Raji (cell line): ENCODE results near the gene ARHGEF37.

Experiments used
- POLR2A ChIP-seq: IDR thresholded peaks from 2 replicates; pipeline ENCODE4 v1.6.1; 2011; ENCODE audit warnings: low read depth, low read length, control low read depth; ENCODE audit not compliant: insufficient read depth

ARHGEF37 gene

DNA sequence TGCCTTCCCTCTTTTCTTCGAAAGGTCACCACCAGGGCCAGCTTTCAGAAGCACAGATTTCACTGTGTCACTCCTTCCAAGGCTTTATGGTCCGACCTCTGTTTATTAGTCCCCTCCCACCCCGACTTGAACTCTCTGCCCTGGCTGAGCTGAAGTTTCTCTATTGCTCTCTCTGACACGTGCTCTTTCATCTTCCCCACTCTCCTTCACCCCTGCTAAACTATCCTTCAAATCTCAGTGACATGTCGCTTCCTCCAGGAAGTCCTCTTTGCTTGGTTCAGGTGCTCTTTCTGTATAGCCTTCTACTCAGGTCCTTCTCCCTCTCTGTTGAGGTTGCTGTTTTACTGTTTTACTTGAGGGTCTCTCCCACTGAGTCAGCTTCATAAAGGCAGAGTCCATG lies 64.4 kb downstream of the ARHGEF37 start:
- TF ChIP-seq POLR2A = no peak

DNA sequence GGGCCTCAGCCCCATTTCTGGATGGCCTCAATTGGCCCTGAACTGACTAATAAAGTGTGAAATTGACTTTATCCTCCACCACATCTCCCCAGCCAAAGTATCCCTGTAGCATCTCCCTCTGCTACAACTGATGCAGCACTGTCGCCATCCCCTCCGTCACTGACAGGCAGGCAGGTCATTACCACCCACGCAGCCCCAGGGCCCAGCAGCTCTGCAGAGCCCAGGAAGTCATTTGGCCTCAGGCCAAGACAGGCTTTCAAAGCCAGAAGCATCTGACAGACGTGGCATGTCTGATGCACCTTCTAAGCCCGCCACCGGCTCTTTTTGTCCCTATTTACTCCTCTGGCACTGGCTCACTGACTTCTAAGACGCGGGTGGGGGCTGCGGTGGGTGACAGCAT lies 65.3 kb downstream of the ARHGEF37 start:
- no peak for TF ChIP-seq POLR2A

DNA sequence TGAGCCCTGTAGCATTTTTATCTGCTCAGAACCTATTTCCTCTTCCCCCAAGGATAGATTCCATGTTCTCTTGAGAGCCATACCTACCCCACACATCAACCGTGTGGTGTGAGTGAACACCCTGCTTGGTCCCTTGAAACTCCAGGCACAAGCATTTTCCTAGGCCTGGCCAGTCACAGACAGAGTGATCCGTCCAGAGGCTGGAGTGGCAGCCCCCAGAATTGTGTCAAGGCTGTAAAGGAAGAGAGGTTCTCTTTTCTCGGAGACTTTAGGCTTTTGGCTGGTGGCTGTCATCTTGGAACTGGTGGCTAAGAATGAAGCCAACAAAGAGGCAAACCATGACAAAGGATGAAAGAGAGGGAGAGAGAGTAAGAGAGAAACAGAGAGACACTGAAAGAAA lies 66.0 kb downstream of the ARHGEF37 start:
- TF ChIP-seq POLR2A = no peak

DNA sequence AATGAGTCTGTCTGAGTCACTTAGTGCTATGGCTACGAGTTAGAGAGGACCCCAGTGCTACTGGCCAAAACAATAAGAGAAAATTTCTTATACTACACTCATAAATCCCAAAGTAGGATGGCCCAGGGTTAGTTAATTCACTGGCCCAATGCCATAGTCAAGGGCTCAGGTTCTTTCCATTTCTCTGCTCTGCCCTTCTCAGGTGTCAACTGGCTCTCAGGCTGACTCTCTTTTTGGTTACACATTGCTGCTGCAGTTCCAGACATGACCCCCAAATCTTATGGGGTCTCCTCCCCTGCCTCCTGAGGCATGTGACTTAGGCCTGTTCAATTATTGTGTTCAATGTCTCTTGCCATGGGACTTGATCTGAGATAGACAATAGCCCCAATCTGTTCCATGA lies 70.4 kb downstream of the ARHGEF37 start:
- no peak for TF ChIP-seq POLR2A

DNA sequence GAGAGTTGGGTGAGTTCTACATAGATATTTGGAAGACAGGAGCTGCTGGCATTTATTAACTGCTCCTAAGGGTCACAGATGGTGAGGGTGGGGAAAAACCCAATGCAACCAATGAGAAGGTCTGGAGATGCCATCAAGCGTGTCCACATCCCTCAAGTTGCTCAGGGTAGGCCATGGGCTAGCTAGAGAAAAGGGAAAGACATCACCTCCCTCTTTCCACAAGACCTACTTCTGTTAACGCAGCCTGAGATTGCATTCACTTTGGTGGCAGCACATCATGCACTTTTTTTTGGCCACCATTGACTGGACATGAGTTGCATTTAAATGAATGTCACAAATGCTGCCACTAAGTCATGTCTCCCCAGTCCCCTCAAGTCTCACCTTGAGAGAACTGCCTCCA lies 71.4 kb downstream of the ARHGEF37 start:
- TF ChIP-seq POLR2A = no peak

DNA sequence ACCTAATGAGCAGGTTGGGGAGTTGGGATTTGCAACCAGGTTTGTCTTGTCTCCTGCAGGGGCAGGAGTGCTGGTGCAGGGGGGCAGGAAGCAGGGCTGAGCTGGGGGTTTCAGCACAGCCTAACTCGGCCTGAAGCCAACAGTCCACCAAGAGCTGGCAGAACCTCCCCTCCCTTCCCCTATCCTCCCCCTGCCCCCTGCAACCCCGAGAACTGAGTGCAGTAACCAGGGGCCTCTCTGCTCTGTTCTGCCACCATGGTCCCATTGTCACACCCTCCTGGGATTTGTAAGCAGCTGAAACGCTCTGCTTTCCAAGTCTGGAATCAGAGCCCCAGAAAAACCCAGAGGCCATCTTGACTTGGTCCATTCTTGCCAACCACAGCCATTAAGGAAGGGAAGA lies 72.9 kb downstream of the ARHGEF37 start:
- no peak for TF ChIP-seq POLR2A

DNA sequence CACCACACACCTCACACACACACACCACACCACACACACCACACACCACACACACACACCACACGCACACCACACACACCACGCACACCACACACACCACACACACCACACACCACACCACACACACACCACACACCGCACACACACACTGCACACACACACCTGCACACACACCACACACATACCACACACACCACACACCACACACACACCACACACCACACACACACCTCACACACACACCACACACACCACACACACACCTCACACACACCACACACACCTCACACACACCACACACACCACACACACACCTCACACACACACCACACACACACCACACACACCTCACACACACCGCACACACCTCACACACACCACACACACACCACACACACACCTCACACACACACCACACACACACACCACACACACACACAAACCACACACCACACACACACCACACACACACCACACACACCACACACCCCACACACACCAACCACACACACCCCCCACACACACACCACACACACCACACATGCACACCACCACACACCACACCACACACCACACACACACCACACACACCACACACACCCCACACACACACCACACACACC lies 73.7 kb downstream of the ARHGEF37 start:
- TF ChIP-seq POLR2A = no peak

DNA sequence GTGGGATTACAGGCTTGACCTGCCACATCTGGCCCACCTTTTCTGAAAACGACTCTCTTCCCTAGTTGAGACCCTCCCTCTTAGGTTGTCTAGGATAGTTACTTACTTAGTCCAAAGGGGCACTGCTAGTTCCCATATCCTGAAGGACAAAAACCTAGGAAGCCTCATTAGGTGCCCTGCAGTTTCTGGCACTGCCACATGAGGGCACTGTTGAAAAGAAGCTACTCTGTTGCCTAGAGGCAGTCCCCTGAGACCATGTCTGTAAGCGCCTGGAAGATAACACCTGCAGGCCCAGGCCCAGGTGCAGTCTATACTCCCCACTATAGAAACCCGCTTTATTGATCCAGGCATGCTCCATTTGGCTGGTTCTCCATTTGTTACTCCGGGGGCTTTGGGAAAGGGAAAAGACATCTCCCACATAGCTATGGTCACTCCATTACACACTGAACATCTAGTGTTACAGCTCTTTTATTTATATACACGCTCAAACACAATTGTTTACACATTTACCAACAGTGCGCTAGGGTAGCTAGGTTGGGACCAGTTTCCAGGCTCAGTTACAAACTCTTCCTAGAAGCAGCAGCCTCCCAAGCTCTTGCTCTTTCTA lies 75.4 kb downstream of the ARHGEF37 start:
- no peak for TF ChIP-seq POLR2A

DNA sequence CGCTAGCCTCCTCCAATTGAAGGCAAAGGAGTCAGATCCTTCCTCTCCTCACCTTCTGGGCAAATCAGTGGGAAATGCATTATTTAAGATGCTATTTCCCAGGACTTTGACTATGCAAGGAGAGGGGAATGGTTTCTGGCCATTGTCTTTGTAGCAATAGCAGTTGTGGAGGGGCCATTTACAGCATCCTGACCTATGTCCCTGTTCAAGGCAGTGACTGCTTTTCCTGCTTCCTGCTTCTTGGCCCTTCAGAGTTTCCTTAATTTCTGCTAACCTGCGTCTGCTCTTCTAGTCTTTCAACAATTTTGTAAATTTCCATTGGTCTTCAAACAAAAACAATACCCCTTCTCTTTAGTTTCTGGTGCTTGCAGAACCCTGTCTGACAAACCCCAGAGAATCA lies 76.0 kb downstream of the ARHGEF37 start:
- no peak for TF ChIP-seq POLR2A

DNA sequence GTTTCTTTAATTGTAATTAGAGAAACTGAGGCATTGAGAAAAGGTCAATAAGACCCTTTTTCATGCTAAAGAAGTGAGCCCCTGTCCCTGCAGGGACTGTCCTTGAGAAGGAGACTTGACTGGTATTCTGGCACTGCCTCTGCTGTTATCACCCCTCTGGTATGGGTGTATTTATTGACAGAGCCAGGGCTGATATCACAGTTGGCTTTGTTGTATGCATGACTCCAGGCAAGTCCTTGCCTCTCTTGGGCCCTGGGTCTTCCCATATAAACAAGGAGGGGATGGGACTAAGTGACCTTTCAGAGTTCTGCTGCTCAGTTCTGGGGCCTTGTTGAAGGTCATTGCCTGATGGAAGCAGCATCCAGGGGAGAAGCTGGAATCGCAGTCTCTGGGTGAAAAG lies 77.0 kb downstream of the ARHGEF37 start:
- no peak for TF ChIP-seq POLR2A

DNA sequence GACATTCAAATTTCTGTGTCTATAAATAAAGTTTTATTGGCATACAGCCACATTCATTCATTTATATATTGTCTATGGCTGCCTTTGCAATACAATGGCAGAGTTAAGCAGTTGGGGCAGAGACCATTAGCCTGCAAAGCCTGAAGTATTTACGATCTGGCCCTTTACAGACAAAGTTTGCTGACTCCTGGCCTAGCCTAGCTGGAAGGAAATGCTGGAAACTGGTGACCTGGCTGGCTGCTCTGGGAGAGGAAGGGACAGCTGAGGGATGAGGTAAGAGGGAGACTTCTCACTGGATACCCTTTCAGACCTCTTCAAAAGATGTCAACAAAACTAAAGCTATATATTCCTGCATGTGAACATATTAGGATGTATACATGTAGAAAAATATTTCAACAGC lies 82.8 kb downstream of the ARHGEF37 start:
- no peak for TF ChIP-seq POLR2A

DNA sequence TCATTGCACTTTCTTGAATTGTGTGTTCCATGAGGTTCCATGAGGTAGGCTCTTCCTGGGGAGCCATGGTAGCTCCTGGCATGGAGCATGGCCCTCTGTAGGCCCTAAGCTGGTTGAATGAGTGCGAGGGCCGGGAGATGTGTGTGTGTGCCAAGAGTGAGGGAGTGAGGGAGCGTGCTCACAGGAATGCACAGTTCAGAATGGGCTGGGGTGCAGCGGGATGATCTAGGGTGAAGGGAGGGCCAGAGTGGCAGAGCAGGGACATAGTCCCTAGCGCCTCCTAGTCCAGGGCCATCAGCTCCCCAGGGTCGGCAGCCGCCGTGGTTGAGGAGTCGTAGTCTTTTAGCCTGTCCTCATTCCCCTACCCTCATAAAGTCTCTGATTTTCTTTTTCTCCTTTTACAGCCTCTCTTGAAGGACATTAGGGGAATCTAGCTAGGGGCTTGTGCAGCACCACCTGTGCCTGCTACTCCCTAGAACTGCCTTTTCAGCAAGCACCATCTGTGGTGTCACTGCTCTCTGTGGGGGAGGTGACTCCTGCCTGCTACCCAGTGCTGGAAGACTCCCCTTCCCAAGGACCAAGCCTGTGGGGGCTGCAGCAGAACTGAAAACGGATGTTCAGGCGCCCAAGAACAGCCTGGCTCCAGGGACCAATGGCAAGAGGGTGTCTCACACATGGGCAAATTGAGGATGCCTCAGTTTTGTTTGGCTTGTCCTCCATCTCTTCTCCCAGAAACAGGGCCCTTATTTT lies 83.5 kb downstream of the ARHGEF37 start:
- no peak for TF ChIP-seq POLR2A

DNA sequence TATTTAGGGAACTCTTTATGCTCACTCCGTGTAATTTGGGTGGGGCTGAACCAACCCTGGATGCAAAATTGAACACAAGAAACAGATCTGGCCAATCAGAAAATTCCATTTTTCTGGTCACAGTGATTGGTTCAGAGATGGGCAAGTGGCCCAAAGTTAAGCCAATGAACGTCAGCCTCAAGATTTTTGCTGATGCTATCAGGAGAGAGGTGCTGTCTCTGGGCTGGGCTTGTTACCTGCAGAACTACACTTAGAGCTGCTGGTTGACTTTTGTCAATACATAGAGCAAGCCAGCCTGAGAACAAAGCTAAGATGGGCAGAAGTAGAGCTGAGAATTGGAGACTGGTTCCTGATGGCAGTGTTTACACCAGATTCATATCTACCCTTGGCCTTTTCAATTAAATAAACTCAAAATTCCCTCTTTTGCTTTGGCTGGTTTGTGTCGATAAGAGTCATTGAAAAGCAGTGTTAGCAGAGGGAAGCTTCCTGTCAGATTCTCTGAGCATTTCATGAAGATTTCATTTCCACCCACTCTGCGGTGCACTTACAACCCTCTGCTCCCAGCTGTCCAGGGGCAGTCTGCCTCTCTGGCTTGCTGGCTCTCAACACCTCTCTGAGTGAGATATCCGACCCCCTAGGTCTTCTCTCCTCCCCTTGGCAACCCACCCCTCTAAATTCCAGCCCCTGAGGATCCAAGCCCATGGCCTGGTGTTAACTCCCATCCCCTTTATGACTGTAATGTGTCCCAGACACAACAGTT lies 84.3 kb downstream of the ARHGEF37 start:
- no peak for TF ChIP-seq POLR2A

DNA sequence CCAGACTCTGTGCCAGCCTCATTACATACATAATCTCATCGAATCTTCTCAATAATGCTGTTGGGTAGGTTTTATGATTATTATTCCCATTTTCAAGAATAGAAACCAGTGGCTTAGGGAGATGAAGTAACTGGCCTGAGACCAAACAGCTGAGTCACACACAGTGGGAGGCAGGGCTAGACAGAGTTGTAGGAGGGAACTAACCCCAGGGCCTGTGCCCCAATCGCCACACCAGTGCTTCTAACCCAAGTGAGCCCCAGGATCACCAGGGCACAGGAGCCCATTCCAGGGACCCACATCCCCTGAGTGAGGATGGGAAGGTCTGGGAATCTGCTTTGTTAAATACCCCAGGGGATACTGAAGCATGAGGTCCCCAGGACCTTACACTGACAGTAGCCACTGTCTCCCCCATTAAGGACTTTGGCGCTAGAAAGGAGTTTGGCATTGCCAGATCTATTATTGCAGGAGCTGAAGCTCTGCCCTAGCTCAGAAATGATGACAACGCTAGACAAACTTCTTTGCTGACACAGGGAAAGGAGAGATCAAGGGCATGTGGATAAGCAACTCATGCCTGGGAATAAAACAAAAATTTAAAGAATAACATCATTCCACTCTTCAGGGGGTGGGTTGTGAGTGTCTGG lies 85.0 kb downstream of the ARHGEF37 start:
- no peak for TF ChIP-seq POLR2A
